Measurements from ENCODE around the gene ADRA1B.
"Not testable (repeated sequence)": the region's sequence is repeated elsewhere in the genome, so short reads cannot be mapped to it uniquely, and the experiment has no call there.

Gene ADRA1B

DNA sequence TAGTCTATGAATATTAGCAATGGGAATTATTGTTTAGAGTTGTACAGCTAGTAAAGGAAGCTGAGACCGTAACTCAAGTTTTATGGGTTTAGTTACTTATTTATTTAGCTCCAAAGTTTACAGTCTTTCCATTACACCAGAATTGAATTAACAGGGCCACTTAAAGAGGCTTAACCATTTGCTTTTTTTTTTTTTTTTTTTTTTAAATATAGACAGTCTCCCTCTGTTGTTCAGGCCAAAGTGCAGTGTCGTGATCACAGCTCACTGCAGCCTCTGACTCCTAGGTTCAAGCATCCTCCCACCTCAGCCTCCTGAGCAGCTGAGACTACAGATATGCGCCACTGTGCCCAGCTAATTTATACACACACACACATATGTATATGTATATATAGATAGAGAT, 91.2 kb downstream of the ADRA1B start:
- TF ChIP-seq, protein P1, sequence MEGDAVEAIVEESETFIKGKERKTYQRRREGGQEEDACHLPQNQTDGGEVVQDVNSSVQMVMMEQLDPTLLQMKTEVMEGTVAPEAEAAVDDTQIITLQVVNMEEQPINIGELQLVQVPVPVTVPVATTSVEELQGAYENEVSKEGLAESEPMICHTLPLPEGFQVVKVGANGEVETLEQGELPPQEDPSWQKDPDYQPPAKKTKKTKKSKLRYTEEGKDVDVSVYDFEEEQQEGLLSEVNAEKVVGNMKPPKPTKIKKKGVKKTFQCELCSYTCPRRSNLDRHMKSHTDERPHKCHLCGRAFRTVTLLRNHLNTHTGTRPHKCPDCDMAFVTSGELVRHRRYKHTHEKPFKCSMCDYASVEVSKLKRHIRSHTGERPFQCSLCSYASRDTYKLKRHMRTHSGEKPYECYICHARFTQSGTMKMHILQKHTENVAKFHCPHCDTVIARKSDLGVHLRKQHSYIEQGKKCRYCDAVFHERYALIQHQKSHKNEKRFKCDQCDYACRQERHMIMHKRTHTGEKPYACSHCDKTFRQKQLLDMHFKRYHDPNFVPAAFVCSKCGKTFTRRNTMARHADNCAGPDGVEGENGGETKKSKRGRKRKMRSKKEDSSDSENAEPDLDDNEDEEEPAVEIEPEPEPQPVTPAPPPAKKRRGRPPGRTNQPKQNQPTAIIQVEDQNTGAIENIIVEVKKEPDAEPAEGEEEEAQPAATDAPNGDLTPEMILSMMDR (IDR thresholded peaks at IDR 0.05): no peak
- peaks cover 4% of the 10 kb centered on the region for H3K79me2 ChIP-seq
- no peaks in the 10 kb centered on the region for H3K27me3 ChIP-seq (ENCODE audit: control insufficient read depth, insufficient read depth, low read length)
- no peaks in the 10 kb centered on the region for H3K9me3 ChIP-seq (ENCODE audit: control insufficient read depth, low read length)
- H3K4me3 ChIP-seq (ENCODE audit: low read depth, low read length): no peak overlapping the region
- H3K4me2 ChIP-seq (ENCODE audit: low read length): no peak overlapping the region
- H3K27ac ChIP-seq: no peak overlapping the region
- H2AFZ ChIP-seq: no peak overlapping the region
- no peak overlapping the region for H3K9ac ChIP-seq
- H3K4me1 ChIP-seq: peaks cover 6% of the 10 kb centered on the region
- no peaks in the 10 kb centered on the region for H3K36me3 ChIP-seq (ENCODE audit: control insufficient read depth, insufficient read depth, low read length)

GRCh38 chr5:160008529-160008876, 92.2 kb downstream of the ADRA1B start:
- peak overlapping the region; percentile 95 for H2AFZ ChIP-seq
- not testable (repeated sequence) for H3K4me2 ChIP-seq (ENCODE audit: low read length); H3K79me2 ChIP-seq; H3K27me3 ChIP-seq (ENCODE audit: control insufficient read depth, insufficient read depth, low read length); H3K9ac ChIP-seq; H3K27ac ChIP-seq; H3K36me3 ChIP-seq (ENCODE audit: control insufficient read depth, insufficient read depth, low read length); H3K4me1 ChIP-seq; H3K4me3 ChIP-seq (ENCODE audit: low read depth, low read length); H3K9me3 ChIP-seq (ENCODE audit: control insufficient read depth, low read length)

DNA sequence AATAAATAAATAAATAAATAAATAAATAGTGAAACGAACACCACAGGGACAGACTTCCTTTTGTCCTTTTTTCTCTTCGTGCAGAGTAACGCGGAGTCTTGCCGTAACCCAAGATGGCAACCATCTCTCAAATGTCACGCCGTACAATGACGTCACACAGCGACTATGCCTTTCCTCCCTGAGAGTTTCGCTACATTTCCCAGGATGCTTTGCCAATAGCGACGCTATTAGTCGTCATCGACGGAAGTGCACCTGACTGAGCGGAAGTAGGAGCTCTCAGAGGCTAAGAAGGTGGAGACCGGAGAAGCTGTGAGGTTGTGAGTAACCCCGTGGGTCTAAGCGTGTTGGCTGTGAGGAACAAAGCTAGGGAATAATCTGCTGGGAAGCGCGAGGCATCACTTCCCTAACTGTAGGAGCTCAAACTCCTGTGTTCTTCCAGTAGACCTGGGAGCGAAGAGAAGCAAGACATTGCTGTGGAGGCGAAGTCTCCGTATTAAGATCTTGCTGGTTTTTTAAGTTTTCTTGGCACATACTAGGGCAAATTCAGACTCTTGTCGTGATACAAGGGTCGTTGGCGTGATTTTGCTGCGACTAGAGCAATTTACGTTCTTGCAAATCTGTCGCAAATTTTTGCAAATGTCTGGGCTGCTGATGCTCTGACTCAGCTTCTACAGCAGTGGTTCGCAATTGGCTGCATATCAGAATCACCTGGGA, 92.8 kb downstream of the ADRA1B start, which contains the start of gene TTC1:
TSS of gene TTC1 (plus strand) at position 263 of the 714 bp plus-strand sequence. CDS start 1,390 bp downstream, outside the sequence.
- TF ChIP-seq, protein P1 (IDR thresholded peaks at IDR 0.05): no peak
- peak within 1 kb of the TSS; percentile 83 for H3K4me3 ChIP-seq (ENCODE audit: low read depth, low read length)

DNA sequence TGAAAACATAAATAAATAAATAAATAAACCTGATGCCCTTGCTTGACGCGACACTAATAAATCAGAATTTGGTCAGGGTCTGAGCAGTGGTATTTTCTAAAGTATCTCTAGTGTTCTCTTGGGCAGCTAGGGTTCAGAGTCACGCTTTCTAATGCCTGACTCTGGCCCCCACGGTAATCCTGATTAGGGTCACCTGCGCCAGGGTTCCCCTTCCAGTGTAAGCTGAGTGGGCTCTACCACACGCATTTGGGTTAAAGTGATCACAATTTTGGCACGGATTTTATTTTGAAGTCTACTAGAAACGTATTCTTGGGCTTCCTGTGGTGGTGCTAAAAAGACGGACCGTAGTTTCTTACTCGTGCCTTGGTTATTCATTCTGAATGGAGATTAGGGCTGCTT, 93.3 kb downstream of the ADRA1B start:
- H3K4me3 ChIP-seq (ENCODE audit: low read depth, low read length): peak overlapping the region; percentile 83
- H3K36me3 ChIP-seq (ENCODE audit: control insufficient read depth, insufficient read depth, low read length): no peaks in the 10 kb centered on the region
- peak overlapping the region; percentile 63 for H3K4me2 ChIP-seq (ENCODE audit: low read length)
- H3K27ac ChIP-seq: peak overlapping the region; percentile 90
- H3K4me1 ChIP-seq: peaks cover 6% of the 10 kb centered on the region
- H3K27me3 ChIP-seq (ENCODE audit: control insufficient read depth, insufficient read depth, low read length): no peaks in the 10 kb centered on the region
- no peaks in the 10 kb centered on the region for H3K9me3 ChIP-seq (ENCODE audit: control insufficient read depth, low read length)
- peak overlapping the region; percentile 95 for H2AFZ ChIP-seq
- TF ChIP-seq, protein P1 (IDR thresholded peaks at IDR 0.05): no peak
- peaks cover 4% of the 10 kb centered on the region for H3K79me2 ChIP-seq
- peak overlapping the region; percentile 70 for H3K9ac ChIP-seq

More for the DNA sequence above, 92.8 kb downstream of the ADRA1B start, which contains the start of gene TTC1:
- peak within 1 kb of the TSS; percentile 90 for H3K27ac ChIP-seq
- peaks cover 6% of the 10 kb centered on the region for H3K4me1 ChIP-seq
- H3K79me2 ChIP-seq: peaks cover 4% of the 10 kb centered on the region
- H3K27me3 ChIP-seq (ENCODE audit: control insufficient read depth, insufficient read depth, low read length): no peaks in the 10 kb centered on the region
- peak within 1 kb of the TSS; percentile 70 for H3K9ac ChIP-seq
- H3K9me3 ChIP-seq (ENCODE audit: control insufficient read depth, low read length): no peaks in the 10 kb centered on the region
- peak within 1 kb of the TSS; percentile 63 for H3K4me2 ChIP-seq (ENCODE audit: low read length)
- H3K36me3 ChIP-seq (ENCODE audit: control insufficient read depth, insufficient read depth, low read length): no peaks in the 10 kb centered on the region
- H2AFZ ChIP-seq: peak within 1 kb of the TSS; percentile 95

DNA sequence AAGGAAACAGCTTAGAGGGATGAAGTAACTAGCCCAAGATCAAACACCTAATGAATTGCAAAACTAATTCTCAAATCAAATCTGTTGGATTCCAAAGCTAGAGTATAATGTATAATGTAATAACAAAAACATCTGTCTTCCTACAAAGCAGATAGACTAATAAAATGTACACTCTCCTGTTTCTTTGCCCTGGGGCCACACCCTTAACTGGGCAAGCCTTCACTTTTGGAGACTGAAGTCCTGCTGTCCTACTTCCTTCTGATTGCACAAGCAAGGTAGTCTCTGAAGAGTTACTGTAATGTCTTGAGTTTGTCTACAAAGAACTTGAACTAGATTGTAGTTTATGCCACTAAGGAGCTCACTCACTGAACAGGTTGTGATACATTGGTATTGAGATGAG, 95.2 kb downstream of the ADRA1B start:
- H2AFZ ChIP-seq: no peak overlapping the region
- H3K9me3 ChIP-seq (ENCODE audit: control insufficient read depth, low read length): no peaks in the 10 kb centered on the region
- no peak overlapping the region for H3K4me3 ChIP-seq (ENCODE audit: low read depth, low read length)
- H3K4me1 ChIP-seq: peaks cover 6% of the 10 kb centered on the region
- no peak overlapping the region for H3K27ac ChIP-seq
- H3K27me3 ChIP-seq (ENCODE audit: control insufficient read depth, insufficient read depth, low read length): no peaks in the 10 kb centered on the region
- TF ChIP-seq, protein P1 (IDR thresholded peaks at IDR 0.05): no peak
- H3K79me2 ChIP-seq: peaks cover 6% of the 10 kb centered on the region
- H3K4me2 ChIP-seq (ENCODE audit: low read length): no peak overlapping the region
- no peaks in the 10 kb centered on the region for H3K36me3 ChIP-seq (ENCODE audit: control insufficient read depth, insufficient read depth, low read length)
- H3K9ac ChIP-seq: no peak overlapping the region

GRCh38 chr5:160014197-160014596, 97.9 kb downstream of the ADRA1B start:
- not testable (repeated sequence) for H3K4me3 ChIP-seq (ENCODE audit: low read depth, low read length); H3K27ac ChIP-seq; H3K27me3 ChIP-seq (ENCODE audit: control insufficient read depth, insufficient read depth, low read length); H3K9me3 ChIP-seq (ENCODE audit: control insufficient read depth, low read length); H2AFZ ChIP-seq; H3K4me2 ChIP-seq (ENCODE audit: low read length); H3K36me3 ChIP-seq (ENCODE audit: control insufficient read depth, insufficient read depth, low read length); H3K79me2 ChIP-seq; H3K4me1 ChIP-seq; H3K9ac ChIP-seq
